ENCODE measurements around the gene SMARCAL1. TPM values are rescaled to one million over a fixed set of nuclear protein-coding genes. Genes with fewer than 3 reads are reported as not detected.

SMARCAL1 gene
- 30.3 to 33.0 TPM (median 31.4 TPM) in 3 replicates for total RNA-seq

GRCh38 chr2:216412022-216412999, at the start of gene SMARCAL1:
SMARCAL1 (plus strand) TSS chr2:216412484; CDS start chr2:216414705, 2,221 bp downstream.
- H3K27ac Mint-ChIP-seq, result peak within 1 kb of the TSS; percentile 99
- H3K4me3 Mint-ChIP-seq, result peak within 1 kb of the TSS; percentile 99
- H3K9me3 Mint-ChIP-seq, result no peaks in the 10 kb centered on the region
- TF ChIP-seq CTCF (IDR thresholded peaks at IDR 0.05; ENCODE audit: unreplicated experiment), result no peak
- peaks cover 12% of the 10 kb centered on the region for H3K27me3 Mint-ChIP-seq (ENCODE audit: low read depth)
- peaks cover 6% of the 10 kb centered on the region for H3K36me3 Mint-ChIP-seq
- H3K4me1 Mint-ChIP-seq, result peaks cover 7% of the 10 kb centered on the region
- peak; percentile 98 to 99 for DNase-seq (ENCODE audit: low spot score in 2 of 2, unreplicated experiment in 2 of 2)

GRCh38 chr2:216362730-216363129, 49.6 kb upstream of the SMARCAL1 start:
- H3K27ac Mint-ChIP-seq, result no peak overlapping the region
- peaks cover 97% of the 10 kb centered on the region for H3K27me3 Mint-ChIP-seq (ENCODE audit: low read depth)
- H3K4me1 Mint-ChIP-seq, result peaks cover 10% of the 10 kb centered on the region
- no peak for TF ChIP-seq CTCF (IDR thresholded peaks at IDR 0.05; ENCODE audit: unreplicated experiment)
- no peak overlapping the region for H3K4me3 Mint-ChIP-seq
- no peaks in the 10 kb centered on the region for H3K9me3 Mint-ChIP-seq
- H3K36me3 Mint-ChIP-seq, result no peaks in the 10 kb centered on the region
- DNase-seq (ENCODE audit: low spot score in 2 of 2, unreplicated experiment in 2 of 2), result peak in 1 of 2 experiments; percentile 46

- no peak for TF ChIP-seq CTCF (IDR thresholded peaks at IDR 0.05; ENCODE audit: unreplicated experiment)
- H3K4me1 Mint-ChIP-seq, result peaks cover 10% of the 10 kb centered on the region
- H3K4me3 Mint-ChIP-seq, result no peak overlapping the region
- H3K27ac Mint-ChIP-seq, result no peak overlapping the region
- H3K27me3 Mint-ChIP-seq (ENCODE audit: low read depth), result peaks cover 97% of the 10 kb centered on the region
- no peak for DNase-seq (ENCODE audit: low spot score in 2 of 2, unreplicated experiment in 2 of 2)
- no peaks in the 10 kb centered on the region for H3K36me3 Mint-ChIP-seq
- H3K9me3 Mint-ChIP-seq, result no peaks in the 10 kb centered on the region
These were observed 49.1 kb upstream of the SMARCAL1 start for GRCh38 chr2:216363221-216363620.

- Mint-ChIP-seq H3K4me3 (no peak overlapping the region), H3K27ac (no peak overlapping the region), H3K36me3 (no peaks in the 10 kb centered on the region), H3K4me1 (peaks cover 10% of the 10 kb centered on the region), H3K9me3 (no peaks in the 10 kb centered on the region), H3K27me3 (ENCODE audit: low read depth) (peaks cover 97% of the 10 kb centered on the region)
- no peak for DNase-seq (ENCODE audit: low spot score in 2 of 2, unreplicated experiment in 2 of 2)
- TF ChIP-seq CTCF (IDR thresholded peaks at IDR 0.05; ENCODE audit: unreplicated experiment), result no peak
These were observed 46.8 kb upstream of the SMARCAL1 start for GRCh38 chr2:216365518-216365917.

- Mint-ChIP-seq H3K27ac (no peak overlapping the region), H3K36me3 (no peaks in the 10 kb centered on the region), H3K4me1 (peaks cover 13% of the 10 kb centered on the region), H3K4me3 (no peak overlapping the region), H3K27me3 (ENCODE audit: low read depth) (peaks cover 92% of the 10 kb centered on the region), H3K9me3 (no peaks in the 10 kb centered on the region)
- no peak for DNase-seq (ENCODE audit: low spot score in 2 of 2, unreplicated experiment in 2 of 2)
- no peak for TF ChIP-seq CTCF (IDR thresholded peaks at IDR 0.05; ENCODE audit: unreplicated experiment)
These were observed 45.4 kb upstream of the SMARCAL1 start for GRCh38 chr2:216366777-216367471.

Measured in mesothelial cell of epicardium (in vitro differentiated cells).